ENCODE measurements around the gene TIAL1.
A peak's percentile ranks its signal among the peaks of the same experiment; 100 is the strongest.

The TIAL1 gene

DNA sequence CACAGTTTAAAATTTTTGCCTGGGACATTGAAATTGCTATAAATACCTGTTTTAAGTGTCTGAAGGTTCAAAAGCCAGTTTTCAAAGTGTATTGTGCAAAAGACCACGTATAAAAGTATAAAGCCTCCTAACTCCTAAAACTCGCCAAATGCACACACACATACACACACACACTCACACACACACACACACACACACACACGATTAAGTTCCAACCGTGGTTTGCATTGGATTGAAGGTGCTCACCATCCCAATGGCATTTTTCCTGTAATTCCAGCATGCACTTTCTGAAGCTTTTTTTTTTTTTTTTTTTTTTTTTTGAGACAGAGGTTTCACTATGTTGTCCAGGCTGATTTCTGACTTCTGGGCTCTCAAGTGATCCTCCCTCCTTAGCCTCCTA is 51.5 kb downstream of the TIAL1 start:
- no peak for TF ChIP-seq ZFX (IDR thresholded peaks at IDR 0.05)
- TF ChIP-seq, protein P1, sequence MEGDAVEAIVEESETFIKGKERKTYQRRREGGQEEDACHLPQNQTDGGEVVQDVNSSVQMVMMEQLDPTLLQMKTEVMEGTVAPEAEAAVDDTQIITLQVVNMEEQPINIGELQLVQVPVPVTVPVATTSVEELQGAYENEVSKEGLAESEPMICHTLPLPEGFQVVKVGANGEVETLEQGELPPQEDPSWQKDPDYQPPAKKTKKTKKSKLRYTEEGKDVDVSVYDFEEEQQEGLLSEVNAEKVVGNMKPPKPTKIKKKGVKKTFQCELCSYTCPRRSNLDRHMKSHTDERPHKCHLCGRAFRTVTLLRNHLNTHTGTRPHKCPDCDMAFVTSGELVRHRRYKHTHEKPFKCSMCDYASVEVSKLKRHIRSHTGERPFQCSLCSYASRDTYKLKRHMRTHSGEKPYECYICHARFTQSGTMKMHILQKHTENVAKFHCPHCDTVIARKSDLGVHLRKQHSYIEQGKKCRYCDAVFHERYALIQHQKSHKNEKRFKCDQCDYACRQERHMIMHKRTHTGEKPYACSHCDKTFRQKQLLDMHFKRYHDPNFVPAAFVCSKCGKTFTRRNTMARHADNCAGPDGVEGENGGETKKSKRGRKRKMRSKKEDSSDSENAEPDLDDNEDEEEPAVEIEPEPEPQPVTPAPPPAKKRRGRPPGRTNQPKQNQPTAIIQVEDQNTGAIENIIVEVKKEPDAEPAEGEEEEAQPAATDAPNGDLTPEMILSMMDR (conservative IDR thresholded peaks at IDR 0.05) = no peak
- H3K27ac ChIP-seq = no peak overlapping the region

DNA sequence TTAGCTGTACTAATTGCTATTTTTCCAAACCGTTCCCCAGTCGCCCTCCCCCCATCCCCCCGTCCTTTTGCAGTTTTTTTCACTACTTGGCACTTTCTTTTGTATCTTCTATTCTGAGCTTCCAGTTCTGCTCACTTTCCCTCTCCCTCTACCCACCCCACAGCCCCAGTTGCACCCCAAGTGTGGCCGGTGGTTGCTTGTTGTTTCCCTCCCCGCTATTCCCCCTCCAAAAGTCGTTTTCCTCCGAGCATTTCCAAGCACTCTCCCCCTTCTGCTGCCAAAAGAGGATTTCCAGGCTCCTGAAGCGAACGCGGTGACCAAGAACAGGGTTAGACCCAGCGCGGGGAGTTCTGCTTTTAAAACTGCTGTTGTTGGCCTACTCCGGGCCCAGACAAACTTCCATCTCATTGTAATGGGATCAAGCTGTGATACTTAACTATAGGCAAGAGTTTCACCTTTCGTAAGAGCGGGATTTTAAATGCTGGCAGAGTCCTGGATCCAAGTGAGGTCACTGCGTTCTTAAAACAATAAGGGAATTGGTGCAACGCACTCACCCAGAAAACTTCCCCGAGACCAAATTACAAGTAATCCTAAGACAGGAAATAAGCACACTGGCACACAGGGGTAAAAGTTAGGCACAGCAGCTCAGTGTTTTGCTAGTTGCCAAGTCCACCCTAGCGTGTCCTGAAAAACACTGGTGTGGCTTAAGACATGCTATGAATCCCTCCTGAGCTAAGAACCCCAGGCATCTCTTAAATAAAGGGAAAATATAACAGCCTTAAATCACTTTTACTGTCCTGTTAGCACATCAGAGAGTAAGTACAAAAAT is 52.7 kb downstream of the TIAL1 start:
- H3K27ac ChIP-seq = no peak overlapping the region; the same call in 1 of the 2 replicates
- TF ChIP-seq, protein P1 (conservative IDR thresholded peaks at IDR 0.05) = peak; percentile 51; the same call in 1 of the 2 replicates
- no peak for TF ChIP-seq ZFX (IDR thresholded peaks at IDR 0.05)

DNA sequence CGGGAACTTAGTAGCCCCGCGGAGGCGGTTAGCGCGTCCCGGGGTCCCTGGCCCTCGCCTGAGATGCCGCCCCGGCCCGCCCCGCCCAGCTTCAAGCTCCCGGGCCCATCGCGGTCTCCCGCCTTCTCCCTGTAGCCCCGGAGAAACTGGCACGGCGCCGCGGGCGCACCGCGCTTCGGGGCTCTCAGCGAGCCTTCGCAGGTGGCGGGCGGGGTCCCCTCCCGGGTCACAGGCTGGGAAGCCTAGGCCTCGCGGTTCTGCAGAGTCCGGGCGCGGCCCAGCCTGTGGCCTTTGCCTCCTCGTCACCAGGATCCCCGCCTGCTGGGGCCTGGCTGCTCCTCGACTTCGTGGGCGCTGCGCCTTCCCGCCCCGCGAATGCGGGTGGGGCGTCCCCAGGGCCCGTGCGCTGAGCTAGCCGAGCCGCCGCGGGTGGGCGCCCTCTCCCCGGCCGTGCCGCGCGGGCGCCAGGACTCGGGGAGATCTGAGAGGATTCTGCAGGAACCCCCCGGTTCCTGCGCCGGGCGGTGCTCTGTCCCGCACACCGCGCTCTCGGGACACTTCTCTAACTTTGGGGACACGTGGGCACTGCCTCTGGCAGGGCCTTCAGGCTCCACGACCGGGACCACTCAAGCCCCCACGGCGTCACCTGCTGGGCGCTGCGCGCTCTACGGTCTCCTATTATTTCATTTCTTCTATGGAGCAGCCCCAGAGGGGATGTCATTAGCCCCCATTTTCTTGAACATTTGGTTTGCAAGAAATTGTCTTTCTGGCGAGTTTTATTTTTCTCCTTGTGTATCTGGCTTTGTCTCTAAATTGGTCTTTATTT is 53.6 kb downstream of the TIAL1 start:
- TF ChIP-seq, protein P1 (conservative IDR thresholded peaks at IDR 0.05) = peak; percentile 86
- peak; percentile 92 for TF ChIP-seq ZFX (IDR thresholded peaks at IDR 0.05)
- H3K27ac ChIP-seq = peak overlapping the region; percentile 80

DNA sequence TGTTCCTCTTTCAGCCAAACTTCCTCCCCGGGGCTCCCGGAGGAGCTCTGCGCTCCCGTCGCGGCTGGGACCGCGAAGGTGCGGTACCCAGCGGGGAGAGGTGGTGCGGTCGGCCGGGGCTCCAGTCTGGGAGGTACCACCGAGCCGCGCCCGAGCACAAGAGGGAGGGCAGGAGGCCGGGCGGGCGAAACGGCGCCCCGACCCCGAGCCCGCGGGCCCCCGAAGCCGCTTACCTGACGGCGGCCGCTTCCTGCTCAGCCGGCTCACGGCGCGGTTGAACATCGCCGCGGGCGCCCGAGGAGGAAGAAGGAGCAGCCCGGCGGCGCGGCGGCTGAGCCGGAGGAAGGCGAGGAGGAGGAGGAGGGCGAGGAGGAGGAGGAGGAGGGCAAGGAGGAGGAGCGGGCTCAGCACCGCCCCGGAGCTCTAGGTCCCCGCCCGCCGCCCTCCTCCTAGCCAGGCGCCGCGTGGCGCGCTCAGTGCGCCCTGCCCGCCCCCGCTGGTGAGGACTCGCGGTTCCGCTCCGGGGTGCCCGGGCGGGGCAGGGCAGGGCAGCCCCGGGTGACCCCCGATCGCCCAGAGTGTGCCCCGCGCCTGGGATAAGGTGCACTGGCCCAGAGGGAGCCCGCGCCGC is 54.3 kb downstream of the TIAL1 start, which contains the start of gene RGS10:
RGS10 (minus strand) TSS at position 363 of the 631 bp plus-strand sequence; CDS start at position 282, 81 bp downstream.
- TF ChIP-seq, protein P1 (conservative IDR thresholded peaks at IDR 0.05) = no peak
- no peak for TF ChIP-seq ZFX (IDR thresholded peaks at IDR 0.05)
- H3K27ac ChIP-seq = peak within 1 kb of the TSS; percentile 80

DNA sequence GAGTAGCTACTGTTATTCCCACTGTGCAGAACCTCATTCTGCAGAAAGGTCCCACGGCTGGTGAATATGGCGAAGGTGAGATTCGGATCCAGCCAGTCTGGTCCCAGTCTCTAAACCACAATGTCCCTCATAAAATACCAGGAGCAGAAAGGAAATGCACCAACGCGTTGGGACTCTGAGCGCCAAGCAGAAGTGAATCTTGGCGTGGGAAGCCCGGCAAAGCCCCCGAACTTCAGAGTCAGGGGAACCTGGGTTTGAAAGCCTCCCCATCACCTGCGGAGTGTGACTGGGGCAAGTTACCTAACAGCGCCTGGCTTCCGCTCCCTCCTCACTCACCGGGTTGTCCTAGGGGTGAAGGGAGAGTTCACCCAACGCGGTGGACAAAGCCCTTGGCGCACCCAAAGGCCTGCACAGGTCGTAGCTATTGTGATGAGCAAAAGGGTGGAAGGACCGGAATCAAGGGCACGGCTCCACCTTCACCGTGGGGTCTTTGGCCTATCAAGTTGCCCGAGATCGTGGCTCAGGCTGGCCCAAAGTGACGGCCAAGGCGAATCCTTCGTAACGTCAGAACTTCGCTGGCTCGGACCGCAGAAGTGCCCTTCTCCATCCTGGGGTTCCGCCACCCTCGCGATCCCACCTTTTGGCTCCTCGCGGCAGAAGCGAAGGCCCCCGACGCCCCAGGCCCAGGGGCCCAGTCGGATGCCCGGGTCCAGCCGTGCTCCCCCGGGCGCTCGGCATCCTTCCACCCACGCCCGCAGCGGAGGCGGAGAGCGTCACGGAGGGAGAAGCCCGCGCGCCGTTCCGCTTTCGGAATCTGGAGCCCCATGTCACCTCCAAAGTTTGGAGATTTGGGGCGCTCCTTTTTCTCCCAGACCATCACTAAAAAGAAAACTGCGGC is 55.1 kb downstream of the TIAL1 start:
- H3K27ac ChIP-seq = peak overlapping the region; percentile 80

DNA sequence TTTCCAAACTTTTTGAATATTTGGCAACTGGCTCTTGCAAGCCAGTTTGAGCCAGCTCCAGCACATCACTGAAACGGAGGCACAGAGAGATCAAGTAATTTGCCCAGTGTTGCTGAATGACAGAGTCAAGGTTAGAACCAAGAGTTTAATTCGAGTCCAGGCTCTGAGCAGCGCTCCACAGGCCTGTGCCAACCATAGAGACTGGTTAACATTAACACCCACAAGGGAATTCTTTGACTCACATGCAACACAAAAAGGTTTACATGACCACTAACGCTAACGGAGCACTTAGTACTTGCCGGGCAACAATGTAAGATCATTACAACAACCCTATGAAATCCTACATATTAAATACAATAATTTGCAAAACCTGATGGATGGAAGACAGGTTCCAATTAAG is 55.7 kb downstream of the TIAL1 start:
- H3K27ac ChIP-seq = no peak overlapping the region
- TF ChIP-seq, protein P1 (conservative IDR thresholded peaks at IDR 0.05) = no peak
- TF ChIP-seq ZFX (IDR thresholded peaks at IDR 0.05) = no peak

More for the DNA sequence above, 55.1 kb downstream of the TIAL1 start:
- no peak for TF ChIP-seq ZFX (IDR thresholded peaks at IDR 0.05)
- TF ChIP-seq, protein P1 (conservative IDR thresholded peaks at IDR 0.05) = no peak

Data from C4-2B (cell line).